NB4 (cell line): ENCODE data around the gene ATM.

Experiments used
- CTCF ChIP-seq: IDR thresholded peaks from one replicate; pipeline ENCODE4 v1.5.1; 2012; ENCODE audit warnings: low read depth, low read length
- MAX ChIP-seq: IDR thresholded peaks from 2 replicates; pipeline ENCODE4 v1.6.1; 2011; ENCODE audit warnings: low read depth, low read length
- MYC ChIP-seq: IDR thresholded peaks from 2 replicates; pipeline ENCODE4 v1.6.1; 2011; ENCODE audit warnings: low read depth, low read length
- POLR2A ChIP-seq: IDR thresholded peaks from 2 replicates; pipeline ENCODE4 v1.6.1; 2011; ENCODE audit warnings: mild to moderate bottlenecking; ENCODE audit not compliant: insufficient read length; ENCODE audit errors: extremely low read depth

GRCh38 chr11:108224911-108225786 is 2.3 kb downstream of the ATM start:
- TF ChIP-seq CTCF: no peak
- no peak for TF ChIP-seq POLR2A
- TF ChIP-seq MYC: no peak
- no peak for TF ChIP-seq MAX
